Vagina (tissue), 2 donors: Measurements from ENCODE around the gene ZNF467. TPM values are rescaled to one million over a fixed set of nuclear protein-coding genes. Genes with fewer than 3 reads are reported as not detected.

Source experiments
- DNase-seq, 2 donors: peaks; one replicate each; pipeline ENCODE4 v3.0.0-alpha.2; 2017; ENCODE audit errors: extremely low spot score in 2 of 2
- H3K27ac ChIP-seq: fragments of 200-600 bp; sonication (generic); one replicate; pipeline ENCODE4 v1.5.1; 2019
- H3K27me3 ChIP-seq: fragments of 200-600 bp; sonication (generic); one replicate; pipeline ENCODE4 v1.5.1; 2019
- H3K36me3 ChIP-seq, 2 donors: fragments of 200-600 bp; sonication (generic); one replicate each; pipeline ENCODE4 v1.5.1; 2017 to 2019
- H3K4me1 ChIP-seq: fragments of 200-600 bp; sonication (generic); one replicate; pipeline ENCODE4 v1.5.1; 2019
- H3K4me3 ChIP-seq, 2 donors: fragments of 200-600 bp; sonication (generic); 1 replicate in 1 of 2; 2 replicates in 1 of 2; pipeline ENCODE4 v1.5.1; 2016 to 2019
- H3K9me3 ChIP-seq: fragments of 200-600 bp; sonication (generic); one replicate; pipeline ENCODE4 v1.5.1; 2019
- POLR2A ChIP-seq, 2 donors: fragments of 450-650 bp; IDR thresholded peaks; one replicate each; pipeline ENCODE4 v1.6.1; 2017; ENCODE audit warnings: antibody characterized with exemption in 2 of 2, mild to moderate bottlenecking in 2 of 2, moderate library complexity in 2 of 2
- POLR2AphosphoS5 ChIP-seq, 2 donors: sonication (generic); formaldehyde crosslinking; IDR thresholded peaks; one replicate each; pipeline ENCODE4 v1.9.0; 2017; ENCODE audit warnings: antibody characterized with exemption in 2 of 2, mild to moderate bottlenecking in 2 of 2, low read depth in 1 of 2; ENCODE audit not compliant: insufficient read depth in 1 of 2
- intact Hi-C: fragments of 100-400 bp; cut with DNase I; formaldehyde crosslinking; loops from one replicate; pipeline ENCODE4 v1.15.1; 2023
- total RNA-seq: library from RNA; depleted of rRNA; stranded (reverse); fragments of >200 nt; gene quantifications from one replicate; pipeline ENCODE4 v1.2.3, GENCODE V29; 2016
- TF ChIP-seq, protein P1 (sequence below), 3 experiments: fragments of 450-650 bp in 2 of 3; fragments of 200-600 bp in 1 of 3; sonication (generic) in 1 of 3; IDR thresholded peaks; one replicate each; pipeline ENCODE4 v1.5.1; 2017 to 2019; ENCODE audit warnings: antibody characterized with exemption in 3 of 3, mild to moderate bottlenecking in 2 of 3, moderate library complexity in 2 of 3

The ZNF467 gene
- total RNA-seq, 1 donor from 2014 or later = 13.3 TPM

DNA sequence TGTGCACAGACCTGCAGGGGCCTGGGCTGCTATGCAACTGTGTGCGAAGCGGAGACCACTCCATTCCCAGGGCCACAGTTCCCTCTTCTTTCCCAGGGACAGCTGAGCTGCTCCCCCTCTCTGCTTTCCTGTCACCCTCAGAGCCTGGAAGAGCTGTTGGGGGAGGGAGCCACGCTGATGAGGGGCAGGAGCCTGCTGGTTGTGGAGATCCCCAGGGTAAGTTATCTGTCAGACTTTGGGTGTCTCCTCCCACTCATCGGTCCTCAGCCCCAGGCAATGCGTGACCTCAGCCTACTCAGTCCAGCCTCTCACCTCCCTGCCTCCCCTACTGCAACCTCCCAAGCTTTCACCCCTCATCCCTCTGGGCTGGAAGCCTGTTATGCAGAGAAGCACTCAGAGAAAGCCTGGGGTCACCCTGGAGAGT lies 53.5 kb downstream of the ZNF467 start:
- no peaks in the 10 kb centered on the region for H3K9me3 ChIP-seq
- no peaks in the 10 kb centered on the region for H3K27me3 ChIP-seq
- TF ChIP-seq POLR2AphosphoS5 (IDR thresholded peaks at IDR 0.05; ENCODE audit: insufficient read depth in 1 of 2, low read depth in 1 of 2) (no peak), POLR2A (IDR thresholded peaks at IDR 0.05) (no peak)
- TF ChIP-seq, protein P1, sequence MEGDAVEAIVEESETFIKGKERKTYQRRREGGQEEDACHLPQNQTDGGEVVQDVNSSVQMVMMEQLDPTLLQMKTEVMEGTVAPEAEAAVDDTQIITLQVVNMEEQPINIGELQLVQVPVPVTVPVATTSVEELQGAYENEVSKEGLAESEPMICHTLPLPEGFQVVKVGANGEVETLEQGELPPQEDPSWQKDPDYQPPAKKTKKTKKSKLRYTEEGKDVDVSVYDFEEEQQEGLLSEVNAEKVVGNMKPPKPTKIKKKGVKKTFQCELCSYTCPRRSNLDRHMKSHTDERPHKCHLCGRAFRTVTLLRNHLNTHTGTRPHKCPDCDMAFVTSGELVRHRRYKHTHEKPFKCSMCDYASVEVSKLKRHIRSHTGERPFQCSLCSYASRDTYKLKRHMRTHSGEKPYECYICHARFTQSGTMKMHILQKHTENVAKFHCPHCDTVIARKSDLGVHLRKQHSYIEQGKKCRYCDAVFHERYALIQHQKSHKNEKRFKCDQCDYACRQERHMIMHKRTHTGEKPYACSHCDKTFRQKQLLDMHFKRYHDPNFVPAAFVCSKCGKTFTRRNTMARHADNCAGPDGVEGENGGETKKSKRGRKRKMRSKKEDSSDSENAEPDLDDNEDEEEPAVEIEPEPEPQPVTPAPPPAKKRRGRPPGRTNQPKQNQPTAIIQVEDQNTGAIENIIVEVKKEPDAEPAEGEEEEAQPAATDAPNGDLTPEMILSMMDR (IDR thresholded peaks at IDR 0.05) = no peak
- intact Hi-C loops = no loop called here
- peak in 1 of 2 donors; percentile 89 for DNase-seq
- H3K4me3 ChIP-seq = no peak overlapping the region
- peaks cover 0 to 44% of the 10 kb centered on the region in 2 donors for H3K36me3 ChIP-seq
- peaks cover 23% of the 10 kb centered on the region for H3K4me1 ChIP-seq
- H3K27ac ChIP-seq = no peak overlapping the region

DNA sequence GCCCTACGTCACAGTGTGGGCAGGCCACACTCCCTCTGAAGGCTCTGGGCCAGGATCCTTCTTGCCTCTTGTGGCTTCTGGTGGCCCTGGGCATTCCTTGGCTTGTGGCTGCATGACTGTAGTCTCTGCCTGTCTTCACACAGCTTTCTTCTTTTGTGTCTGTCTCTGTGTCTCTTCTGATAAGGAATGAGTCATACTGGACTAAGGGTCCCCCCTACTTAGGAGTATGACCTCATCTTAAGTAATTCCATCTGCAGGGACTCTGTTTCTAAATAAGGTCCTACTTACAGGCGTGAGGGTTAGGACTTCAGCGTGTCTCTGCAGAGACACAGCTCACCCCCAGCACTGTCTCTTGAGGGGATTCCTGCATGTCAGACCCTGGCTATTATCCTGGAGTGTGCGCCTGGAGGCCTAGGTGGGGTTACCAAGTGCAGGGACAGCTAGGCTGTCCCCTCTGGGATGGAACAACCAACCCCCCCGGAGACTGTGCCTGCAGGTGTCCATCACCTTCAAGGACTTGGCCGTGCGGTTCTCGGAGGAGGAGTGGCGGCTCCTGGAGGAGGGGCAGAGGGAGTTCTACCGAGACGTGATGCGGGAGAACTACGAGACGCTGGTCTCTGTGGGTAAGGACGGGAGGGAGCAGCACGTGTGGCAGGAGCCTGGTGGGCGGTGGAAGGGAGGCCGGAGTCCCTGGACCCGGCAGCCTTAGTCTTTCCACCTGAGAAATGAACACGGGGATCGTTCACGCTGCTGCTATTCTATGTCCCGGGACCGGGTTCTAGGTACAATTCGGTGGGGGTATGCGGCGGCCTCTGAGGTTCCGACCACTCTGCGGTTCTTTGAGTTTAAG lies 54.1 kb downstream of the ZNF467 start:
- H3K36me3 ChIP-seq = peaks cover 0 to 38% of the 10 kb centered on the region in 2 donors
- H3K27ac ChIP-seq = no peak overlapping the region
- TF ChIP-seq POLR2AphosphoS5 (IDR thresholded peaks at IDR 0.05; ENCODE audit: insufficient read depth in 1 of 2, low read depth in 1 of 2) = no peak
- no peak for TF ChIP-seq POLR2A (IDR thresholded peaks at IDR 0.05)
- TF ChIP-seq, protein P1 (IDR thresholded peaks at IDR 0.05) = no peak
- no peaks in the 10 kb centered on the region for H3K27me3 ChIP-seq
- no peak overlapping the region for H3K4me3 ChIP-seq
- DNase-seq = peak in 1 of 2 donors; percentile 77
- intact Hi-C loops = no loop called here
- H3K4me1 ChIP-seq = peaks cover 24% of the 10 kb centered on the region
- no peaks in the 10 kb centered on the region for H3K9me3 ChIP-seq

DNA sequence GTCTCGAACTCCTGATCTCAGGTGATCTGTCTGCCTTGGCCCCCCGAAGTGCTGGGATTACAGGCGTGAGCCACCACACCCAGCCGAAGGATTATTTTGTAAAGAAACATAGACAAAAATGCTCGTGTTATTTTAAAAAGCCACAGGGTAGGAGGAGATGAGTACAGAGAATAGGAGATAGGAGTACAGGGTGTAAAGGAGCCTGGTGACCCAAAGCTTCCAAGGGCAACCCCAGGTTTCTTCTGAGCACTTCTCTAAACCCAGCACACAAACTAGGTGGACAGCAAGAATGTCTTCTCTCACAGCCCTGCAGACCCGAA lies 54.7 kb downstream of the ZNF467 start:
- peaks cover 0 to 32% of the 10 kb centered on the region in 2 donors for H3K36me3 ChIP-seq
- peaks cover 30% of the 10 kb centered on the region for H3K4me1 ChIP-seq
- H3K27me3 ChIP-seq = no peaks in the 10 kb centered on the region
- no peaks in the 10 kb centered on the region for H3K9me3 ChIP-seq
- no peak for TF ChIP-seq POLR2AphosphoS5 (IDR thresholded peaks at IDR 0.05; ENCODE audit: insufficient read depth in 1 of 2, low read depth in 1 of 2)
- H3K27ac ChIP-seq = no peak overlapping the region
- intact Hi-C loops = no loop called here
- no peak for DNase-seq
- no peak overlapping the region for H3K4me3 ChIP-seq

DNA sequence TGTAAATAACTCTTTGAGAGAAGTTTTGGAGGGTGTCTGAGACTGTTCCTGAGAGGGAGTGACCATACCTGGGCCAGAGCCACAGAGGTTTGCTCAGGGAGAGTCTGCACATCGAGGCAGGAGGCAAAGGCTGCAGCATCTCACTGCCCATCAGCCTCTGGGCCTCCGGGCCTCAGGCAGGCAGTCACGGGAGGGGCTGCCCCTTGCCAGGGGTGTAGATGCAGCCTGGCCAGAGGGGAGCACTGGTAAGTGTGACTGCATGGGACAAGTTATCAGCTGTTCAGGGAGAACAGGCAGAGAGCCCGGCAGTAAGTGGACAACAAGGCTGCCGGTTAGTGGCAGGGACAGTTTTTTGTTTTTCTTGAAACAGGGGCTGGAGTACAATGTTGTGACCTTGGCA lies 55.9 kb downstream of the ZNF467 start:
- TF ChIP-seq POLR2A (IDR thresholded peaks at IDR 0.05) = no peak
- TF ChIP-seq, protein P1 (IDR thresholded peaks at IDR 0.05) = no peak
- Histone ChIP-seq H3K27me3 (no peaks in the 10 kb centered on the region), H3K36me3 (peaks cover 0 to 20% of the 10 kb centered on the region in 2 donors), H3K4me1 (peaks cover 32% of the 10 kb centered on the region), H3K27ac (no peak overlapping the region), H3K4me3 (no peak overlapping the region), H3K9me3 (no peaks in the 10 kb centered on the region)
- intact Hi-C loops = no loop called here
- no peak for DNase-seq

DNA sequence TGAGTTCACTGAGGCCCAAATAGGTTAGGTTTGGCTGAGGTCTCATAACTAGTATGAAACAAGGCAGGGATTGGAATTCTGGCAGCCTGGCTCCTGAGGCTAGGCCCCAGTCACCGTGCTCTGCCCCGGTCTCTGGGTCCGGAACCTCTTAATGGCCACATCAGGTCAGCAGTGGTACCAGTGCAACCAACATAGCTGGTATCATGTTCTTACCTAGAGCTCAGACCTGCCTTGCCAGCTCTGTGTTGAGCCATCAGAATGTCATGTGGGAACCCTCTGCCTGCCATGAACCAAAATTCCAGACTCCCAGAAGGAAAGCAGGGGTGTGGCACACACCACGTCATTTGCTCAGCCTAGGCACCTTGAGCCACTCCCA lies 56.5 kb downstream of the ZNF467 start:
- Histone ChIP-seq H3K27me3 (no peaks in the 10 kb centered on the region), H3K36me3 (peaks cover 0 to 15% of the 10 kb centered on the region in 2 donors), H3K27ac (no peak overlapping the region), H3K4me3 (no peak overlapping the region), H3K9me3 (no peaks in the 10 kb centered on the region), H3K4me1 (peaks cover 32% of the 10 kb centered on the region)
- no peak for TF ChIP-seq POLR2A (IDR thresholded peaks at IDR 0.05)
- TF ChIP-seq POLR2AphosphoS5 (IDR thresholded peaks at IDR 0.05; ENCODE audit: insufficient read depth in 1 of 2, low read depth in 1 of 2) = no peak
- TF ChIP-seq, protein P1 (IDR thresholded peaks at IDR 0.05) = no peak
- intact Hi-C loops = no loop called here
- no peak for DNase-seq
